Stimulated activated CD4-positive, alpha-beta T cell treated with anti-CD3 and anti-CD28 coated beads, Interleukin-1b, Interleukin-23, amount 100 ng/mL, for 24 hours (primary cell): ENCODE results near the gene SYT9.
A peak's percentile ranks its signal among the peaks of the same experiment; 100 is the strongest.
"Not testable (repeated sequence)": the region's sequence is repeated elsewhere in the genome, so short reads cannot be mapped to it uniquely, and the experiment has no call there.

Experiments
- DNase-seq, 4 experiments: peaks; one replicate each; pipeline ENCODE4 v3.0.0-alpha.2; 2020; ENCODE audit warnings: low read depth in 4 of 4, low spot score in 1 of 4

Gene SYT9

DNA sequence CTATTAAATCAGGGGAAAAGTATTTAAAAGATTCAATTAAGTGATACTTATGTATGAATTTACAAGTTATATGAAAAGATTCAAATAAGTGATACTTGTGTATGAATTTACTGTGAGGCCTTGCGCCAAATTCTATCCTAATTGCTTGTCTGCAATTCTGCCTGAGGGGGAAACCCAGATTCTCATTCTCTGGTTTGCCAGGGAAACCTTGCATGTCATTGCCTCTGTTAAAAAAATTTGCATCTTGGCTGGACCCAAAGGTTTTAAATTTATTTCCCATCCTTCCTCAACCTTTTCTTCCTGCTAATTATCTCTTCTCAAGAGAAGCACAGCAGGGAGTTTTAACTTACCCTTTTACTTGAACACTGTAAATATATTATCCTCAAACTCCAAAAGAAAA is 247.4 kb downstream of the SYT9 start:
- DNase-seq: no peak

DNA sequence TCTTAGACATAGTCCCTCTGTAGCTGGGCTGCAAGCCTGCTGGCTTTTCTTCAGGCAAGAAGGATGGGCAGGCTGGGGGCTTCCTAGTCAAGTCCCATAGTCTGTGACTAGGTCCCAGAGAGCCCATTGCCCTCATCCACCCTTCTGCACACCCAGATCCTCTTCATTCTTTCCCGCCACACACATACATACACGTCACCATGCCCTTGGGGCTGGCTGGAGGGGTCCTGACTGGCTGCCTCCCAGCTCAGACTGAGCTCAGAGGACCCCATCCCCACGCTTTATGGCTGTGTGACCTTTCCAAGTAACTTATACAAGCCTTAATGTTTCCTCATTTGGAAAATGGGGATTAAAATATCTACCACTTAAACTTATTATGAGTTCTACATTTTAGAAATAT is 248.5 kb downstream of the SYT9 start:
- DNase-seq: no peak

DNA sequence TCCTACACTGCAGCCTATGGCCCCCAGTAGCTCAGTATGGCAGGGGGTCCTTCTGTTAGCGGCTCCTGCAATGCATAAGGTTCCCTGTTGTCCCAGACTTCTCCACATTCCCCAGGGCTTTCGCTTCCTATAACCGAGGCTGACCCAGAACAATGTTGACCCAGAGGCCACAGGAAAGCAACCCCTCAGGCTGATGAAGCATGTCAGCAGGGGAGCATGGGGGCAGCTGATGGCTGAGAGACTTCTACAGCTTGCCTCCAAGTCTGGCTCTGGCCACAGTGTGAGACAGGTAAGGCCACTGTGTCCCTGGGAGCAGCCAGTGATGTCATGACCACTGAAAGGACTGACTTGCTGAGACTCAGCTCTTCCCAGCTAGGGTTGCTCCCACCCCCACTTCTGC is 249.5 kb downstream of the SYT9 start:
- no peak for DNase-seq

DNA sequence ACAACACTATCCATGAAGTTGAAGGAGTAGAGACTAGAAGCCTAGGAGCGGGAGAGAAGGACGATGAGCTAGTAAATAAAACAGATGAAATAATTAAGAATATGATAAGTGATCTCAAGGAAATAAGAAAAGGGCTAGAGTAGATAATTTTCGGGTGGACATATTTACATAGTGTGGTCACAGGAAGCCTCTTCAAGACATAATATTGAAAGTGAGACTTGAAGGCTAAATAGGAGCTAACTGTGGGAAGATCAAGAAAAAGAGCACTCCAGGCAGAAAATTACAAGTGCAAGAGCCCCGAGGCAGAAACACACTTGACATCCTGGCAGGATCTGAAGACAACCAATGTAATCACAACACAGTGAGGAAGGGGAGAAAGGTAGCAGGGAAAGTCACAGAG is 250.2 kb downstream of the SYT9 start:
- DNase-seq: no peak

DNA sequence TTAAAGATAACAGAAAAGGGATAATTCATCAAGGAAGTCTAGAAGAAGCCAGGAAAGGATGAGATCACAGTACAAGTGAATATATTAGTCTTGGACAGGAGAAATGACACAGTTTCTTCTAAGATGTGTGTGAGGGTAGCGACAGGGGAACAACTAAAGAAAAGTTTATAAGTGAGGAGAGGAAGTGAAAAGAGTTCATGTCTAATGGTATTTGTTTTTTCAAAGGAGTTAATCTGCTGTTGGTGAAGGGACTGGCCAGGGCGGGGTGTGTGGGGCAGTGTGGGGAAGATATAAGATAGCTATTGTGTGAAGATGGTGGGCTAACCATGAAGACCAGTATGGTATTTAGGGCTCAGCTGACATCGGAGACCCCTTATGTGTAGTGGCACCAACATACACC is 254.5 kb downstream of the SYT9 start:
- no peak for DNase-seq

DNA sequence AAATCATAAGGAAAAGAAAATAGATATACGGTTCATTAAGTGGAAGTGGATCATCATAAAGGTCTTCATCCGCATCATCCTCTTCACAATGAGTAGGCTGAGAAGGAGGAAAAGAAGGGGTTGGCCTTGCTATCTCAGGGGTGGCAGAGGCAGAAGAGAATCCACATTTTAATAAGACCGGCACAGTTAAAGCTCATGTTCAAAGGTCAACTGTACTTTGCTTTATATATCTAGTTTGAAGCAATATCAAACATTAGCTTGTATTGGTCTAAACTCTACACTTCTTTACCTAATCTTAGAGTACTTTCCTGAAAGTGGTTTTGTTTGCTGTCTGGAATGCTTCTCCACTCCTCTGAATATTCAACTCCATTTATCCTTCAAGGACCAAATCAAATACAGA is 256.4 kb downstream of the SYT9 start:
- DNase-seq: no peak

DNA sequence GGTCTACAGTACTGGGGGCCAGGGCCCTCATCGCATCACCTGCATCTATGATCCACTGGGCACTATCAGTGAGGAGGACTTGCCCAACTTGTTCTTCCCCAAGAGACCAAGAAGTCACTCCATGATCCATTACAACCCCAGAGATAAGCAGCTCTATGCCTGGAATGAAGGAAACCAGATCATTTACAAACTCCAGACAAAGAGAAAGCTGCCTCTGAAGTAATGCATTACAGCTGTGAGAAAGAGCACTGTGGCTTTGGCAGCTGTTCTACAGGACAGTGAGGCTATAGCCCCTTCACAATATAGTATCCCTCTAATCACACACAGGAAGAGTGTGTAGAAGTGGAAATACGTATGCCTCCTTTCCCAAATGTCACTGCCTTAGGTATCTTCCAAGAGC is 258.3 kb downstream of the SYT9 start:
- DNase-seq: no peak

DNA sequence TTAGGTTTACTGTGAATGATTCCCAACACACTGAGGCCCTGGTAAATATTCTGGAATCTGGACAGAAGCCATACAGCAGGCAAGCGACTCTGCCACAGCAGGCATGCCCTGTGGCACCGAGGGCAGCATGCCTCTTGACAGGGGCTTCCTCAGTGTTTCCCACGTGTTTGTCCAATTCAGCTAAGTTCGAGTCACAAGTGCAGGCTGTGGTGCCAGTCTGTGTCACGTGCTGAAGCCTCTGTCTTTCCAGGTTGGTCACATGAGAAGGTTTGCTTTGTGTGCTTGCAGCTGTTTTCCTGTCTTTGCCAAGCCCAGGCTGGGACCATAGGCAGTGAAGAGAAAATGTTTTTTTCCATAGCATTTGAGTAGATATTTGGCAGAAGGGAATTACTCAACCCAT is 259.7 kb downstream of the SYT9 start:
- DNase-seq: no peak

DNA sequence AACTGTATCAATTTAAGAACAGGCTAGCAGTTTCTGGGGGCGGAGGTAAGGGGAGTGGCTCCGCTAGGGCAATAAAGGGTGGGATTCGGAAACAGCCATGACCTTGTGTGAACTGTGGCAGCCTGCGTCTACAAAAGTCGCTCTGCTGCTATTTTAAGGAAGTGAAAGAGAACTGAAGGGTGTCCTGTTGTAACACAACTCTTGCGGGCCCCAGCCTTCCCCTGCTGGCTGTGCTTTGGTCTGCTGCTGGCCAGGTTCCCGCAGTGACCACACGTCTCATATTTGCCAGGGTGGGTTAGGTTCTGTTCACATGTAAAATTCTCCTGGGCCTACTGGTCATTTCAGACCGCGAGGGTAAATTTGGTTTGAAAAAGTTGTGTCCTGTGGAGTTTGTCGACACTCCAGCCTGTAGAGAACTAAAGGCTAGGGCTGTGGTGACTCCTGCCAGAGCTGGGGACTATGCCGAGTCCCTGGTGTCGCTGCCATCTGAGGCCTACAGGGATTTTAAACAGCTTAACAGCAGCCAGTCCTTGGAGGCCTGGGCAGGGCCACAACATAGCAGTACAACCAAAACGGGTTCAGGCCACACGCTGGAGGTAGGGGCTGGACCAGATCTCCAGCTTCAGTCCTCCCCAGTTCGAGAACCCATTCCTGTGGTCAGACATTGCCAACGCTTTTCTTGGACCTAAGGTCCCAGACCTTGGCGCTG is 261.0 kb downstream of the SYT9 start:
- no peak for DNase-seq

DNA sequence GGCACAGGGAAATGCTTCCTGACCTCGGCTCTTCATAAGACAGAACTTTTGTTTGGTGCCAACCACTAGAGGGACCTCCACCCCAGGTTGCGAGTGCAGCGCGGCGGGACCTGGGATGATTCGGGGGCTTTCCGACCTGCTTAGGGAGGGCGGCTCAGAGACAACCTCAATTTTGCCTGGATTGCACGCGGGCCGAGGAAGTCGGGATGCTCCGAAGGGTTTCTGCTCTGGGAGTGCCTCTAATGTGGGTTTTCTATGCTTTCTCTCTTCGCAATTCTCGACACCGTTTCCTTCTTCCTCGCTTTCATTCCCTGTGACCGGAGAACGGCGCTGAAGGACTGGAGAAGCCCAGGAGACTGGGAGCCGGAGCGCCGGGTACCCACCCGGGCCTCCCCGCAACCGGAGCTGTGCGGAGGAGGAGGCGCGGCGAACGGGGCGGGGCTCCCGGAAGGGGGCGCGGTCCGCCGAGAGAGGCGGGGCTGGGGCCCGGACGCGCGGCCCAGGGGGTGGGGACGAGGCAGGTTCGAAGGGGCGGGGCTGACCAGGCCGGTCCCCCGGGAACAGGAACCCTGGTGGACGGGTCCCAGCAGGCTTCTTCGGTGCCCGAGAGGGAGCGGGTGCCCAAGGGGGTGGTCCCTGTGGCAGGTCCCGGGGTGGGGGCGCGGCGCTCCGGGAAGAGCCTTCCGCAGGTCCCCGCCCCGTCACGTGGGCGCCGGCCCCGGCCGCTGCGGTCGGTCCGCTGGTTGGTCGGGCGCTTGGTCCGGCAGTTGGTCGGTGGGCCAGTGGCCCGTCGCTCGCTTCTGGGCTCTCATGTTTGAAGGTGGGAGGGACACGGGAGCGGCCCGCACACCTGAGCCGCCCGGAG is 261.8 kb downstream of the SYT9 start, which contains the start of gene PPFIBP2:
Gene PPFIBP2 (plus strand): TSS at position 766 of the 865 bp plus-strand sequence. CDS start 35,477 bp downstream, outside the sequence.
- peak; percentile 42 to 75 (median 72) for DNase-seq

DNA sequence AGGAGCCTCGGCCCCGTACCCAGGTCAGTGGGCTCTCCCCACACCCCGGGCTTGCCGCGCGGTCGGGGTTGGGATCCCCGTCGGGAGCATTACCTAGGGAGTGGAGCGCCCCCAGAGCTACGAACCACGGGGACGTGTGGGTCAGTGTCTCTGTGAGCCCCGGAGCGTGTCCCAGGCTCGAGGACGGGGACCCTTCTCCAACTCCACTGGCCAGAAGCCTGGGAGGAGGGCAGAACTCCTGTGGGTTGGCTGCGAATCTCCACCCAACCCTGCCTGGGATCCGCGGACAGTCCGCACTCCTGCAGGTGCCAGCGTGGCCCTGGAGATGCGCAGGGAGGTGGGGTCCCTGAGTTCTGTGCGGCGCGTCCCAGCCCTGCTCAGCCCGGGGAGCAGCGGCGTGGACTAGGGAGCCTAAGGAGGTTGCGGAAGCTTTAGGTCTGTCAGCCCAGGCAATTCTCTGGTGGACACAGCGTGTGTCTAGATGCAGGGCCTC is 262.4 kb downstream of the SYT9 start:
- DNase-seq: peak in 1 of 4 experiments; percentile 28

DNA sequence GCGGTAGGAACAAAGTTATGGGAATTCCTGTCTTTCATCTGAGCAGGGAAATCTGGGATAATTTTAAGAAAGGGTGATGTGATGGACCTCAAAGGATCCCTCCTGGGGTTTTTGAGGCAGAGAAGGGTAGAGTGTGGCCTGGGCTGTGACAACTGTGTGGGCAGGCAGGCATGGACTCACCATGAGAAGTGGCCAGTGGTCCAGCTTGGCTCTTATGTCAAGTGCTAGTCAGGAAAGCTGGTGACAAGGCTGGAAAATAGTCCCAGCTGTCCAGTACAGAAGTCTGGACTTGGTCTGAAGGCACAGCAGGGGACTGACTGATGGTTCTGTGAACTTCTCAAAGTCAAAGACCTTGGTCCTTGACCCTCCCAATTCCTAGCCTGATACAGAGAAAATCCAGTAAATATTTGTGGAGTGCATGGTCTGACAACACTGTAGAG is 263.8 kb downstream of the SYT9 start:
- DNase-seq: no peak

DNA sequence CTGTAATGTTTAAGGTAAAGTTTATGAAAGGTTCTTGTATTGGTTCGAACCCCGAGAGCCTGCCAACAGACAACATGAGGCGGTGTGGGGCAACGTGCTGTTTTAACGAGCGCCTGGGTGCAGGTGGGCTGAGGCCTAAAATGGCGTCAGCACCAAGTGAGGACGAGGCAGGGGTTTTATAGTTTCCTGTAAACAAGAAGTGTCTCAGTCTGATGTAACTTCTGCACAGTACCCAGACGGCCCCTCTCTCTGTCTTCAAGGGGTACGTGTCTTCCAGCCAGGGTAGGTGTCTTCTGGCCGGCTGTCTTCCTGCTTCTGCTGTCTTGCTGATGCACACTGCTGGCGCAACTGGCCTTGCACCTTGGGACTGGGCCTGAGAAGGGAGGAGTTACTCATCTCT is 264.8 kb downstream of the SYT9 start:
- DNase-seq: no peak

DNA sequence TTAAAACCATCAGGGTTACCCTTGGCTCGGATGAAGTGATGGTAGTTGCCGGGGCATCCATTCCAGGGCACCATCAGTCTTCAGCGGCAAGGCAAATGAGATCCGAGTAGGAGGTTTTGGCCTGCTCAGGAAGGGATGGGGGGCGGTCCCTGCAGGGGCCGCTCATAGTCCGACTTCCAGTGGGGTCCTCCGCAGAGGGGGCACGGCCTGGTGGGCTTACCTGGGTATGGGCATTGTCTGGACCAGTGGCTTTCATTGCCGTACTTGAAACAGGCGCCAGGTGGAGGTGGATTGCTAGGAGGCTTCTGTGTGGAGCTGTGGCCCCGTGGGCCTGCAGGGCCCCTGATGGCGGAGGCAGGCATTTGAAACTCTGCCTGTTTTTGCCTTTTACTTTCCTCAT is 266.0 kb downstream of the SYT9 start:
- DNase-seq: not testable (repeated sequence)
